HL-60 (cell line): ENCODE data around the gene UGT2B28.
"Not testable (repeated sequence)": the region's sequence is repeated elsewhere in the genome, so short reads cannot be mapped to it uniquely, and the experiment has no call there.

Experiments
- DNase-seq, 2 experiments: peaks; one replicate each; pipeline ENCODE4 v3.0.0-alpha.2; 2010 to 2020; ENCODE audit warnings: low read depth in 1 of 2, low spot score in 1 of 2
- H3K27ac ChIP-seq: fragments of 250-450 bp; sonication (Bioruptor Pico); replicated peaks from 2 replicates; pipeline ENCODE4 v1.5.1; 2020; ENCODE audit warnings: mild to moderate bottlenecking, moderate library complexity
- H3K27me3 ChIP-seq: fragments of 250-450 bp; sonication (Bioruptor Pico); 2 replicates; pipeline ENCODE4 v1.5.1; 2021; ENCODE audit warnings: mild to moderate bottlenecking, moderate library complexity; ENCODE audit not compliant: insufficient read depth, poor library complexity, severe bottlenecking
- H3K4me3 ChIP-seq: replicated peaks from 2 replicates; pipeline ENCODE4 v1.5.1; 2011; ENCODE audit warnings: mild to moderate bottlenecking, control low read depth, low read length; ENCODE audit not compliant: insufficient read depth
- CTCF ChIP-seq: IDR thresholded peaks from one replicate; pipeline ENCODE4 v1.5.1; 2011; ENCODE audit warnings: low read length, control low read depth, inconsistent platforms; ENCODE audit not compliant: insufficient read depth
- GABPA ChIP-seq: IDR thresholded peaks from 2 replicates; pipeline ENCODE4 v1.6.1; 2012; ENCODE audit warnings: low read depth
- POLR2AphosphoS5 ChIP-seq: IDR thresholded peaks from 2 replicates; pipeline ENCODE4 v1.6.1; 2012; ENCODE audit warnings: low read depth
- REST ChIP-seq: IDR thresholded peaks from 2 replicates; pipeline ENCODE4 v1.6.1; 2012; ENCODE audit warnings: low read depth; ENCODE audit not compliant: insufficient replicate concordance
- SPI1 ChIP-seq: IDR thresholded peaks from 2 replicates; pipeline ENCODE4 v1.6.1; 2012; ENCODE audit warnings: low read depth, mild to moderate bottlenecking, borderline replicate concordance

The UGT2B28 gene

GRCh38 chr4:69323284-69323683 is 43.0 kb downstream of the UGT2B28 start:
- DNase-seq, result no peak
- no peak overlapping the region for H3K4me3 ChIP-seq
- H3K27ac ChIP-seq, result no peak overlapping the region
- H3K27me3 ChIP-seq, result no peaks in the 10 kb centered on the region
- TF ChIP-seq CTCF (no peak), REST (no peak), SPI1 (no peak), GABPA (no peak), POLR2AphosphoS5 (no peak)

GRCh38 chr4:69330345-69331047 is 50.2 kb downstream of the UGT2B28 start:
- H3K4me3 ChIP-seq, result no peak overlapping the region
- DNase-seq, result no peak

GRCh38 chr4:69331304-69331703 is 51.0 kb downstream of the UGT2B28 start:
- not testable (repeated sequence) for DNase-seq, H3K4me3 ChIP-seq, H3K27me3 ChIP-seq, H3K27ac ChIP-seq

More at GRCh38 chr4:69330345-69331047, 50.2 kb downstream of the UGT2B28 start:
- no peak for TF ChIP-seq REST
- no peak for TF ChIP-seq SPI1
- no peak for TF ChIP-seq GABPA
- TF ChIP-seq POLR2AphosphoS5, result no peak
- TF ChIP-seq CTCF, result no peak
- no peaks in the 10 kb centered on the region for H3K27me3 ChIP-seq
- H3K27ac ChIP-seq, result no peak overlapping the region

- not testable (repeated sequence) for H3K27ac ChIP-seq, DNase-seq, H3K27me3 ChIP-seq, H3K4me3 ChIP-seq
These were observed 55.2 kb downstream of the UGT2B28 start for GRCh38 chr4:69335485-69335884.

GRCh38 chr4:69343114-69343513 is 62.8 kb downstream of the UGT2B28 start:
- not testable (repeated sequence) for H3K27ac ChIP-seq, H3K4me3 ChIP-seq

GRCh38 chr4:69343558-69344420 is 63.5 kb downstream of the UGT2B28 start:
- not testable (repeated sequence) for H3K27ac ChIP-seq, H3K4me3 ChIP-seq, H3K27me3 ChIP-seq
- peak in 1 of 2 experiments; percentile 7 for DNase-seq

More at GRCh38 chr4:69343114-69343513, 62.8 kb downstream of the UGT2B28 start:
- not testable (repeated sequence) for DNase-seq, H3K27me3 ChIP-seq
